ENCODE data around the gene ABL2.

- no peak for TF ChIP-seq REST (IDR thresholded peaks at IDR 0.05)
- no peak for TF ChIP-seq CTCF (IDR thresholded peaks at IDR 0.05)
- no peak for TF ChIP-seq PBX3 (IDR thresholded peaks at IDR 0.05)
These were observed 51.9 kb downstream of the ABL2 start for GRCh38 chr1:179177615-179178014.

Data from A549 (cell line).